Measurements from ENCODE around the gene CRADD.
"Not testable (repeated sequence)": the region's sequence is repeated elsewhere in the genome, so short reads cannot be mapped to it uniquely, and the experiment has no call there.

Gene CRADD

GRCh38 chr12:93857279-93857938 is 180.2 kb downstream of the CRADD start:
- Histone ChIP-seq H3K9me3 (ENCODE audit: control insufficient read depth in 2 of 2, low read length in 2 of 2) (no peaks in the 10 kb centered on the region), H3K36me3 (ENCODE audit: control insufficient read depth in 2 of 2, insufficient read depth in 2 of 2, low read length in 2 of 2) (no peaks in the 10 kb centered on the region)

GRCh38 chr12:93857991-93858447 is 180.8 kb downstream of the CRADD start:
- no peaks in the 10 kb centered on the region for H3K9me3 ChIP-seq (ENCODE audit: control insufficient read depth in 2 of 2, low read length in 2 of 2)

More at GRCh38 chr12:93857279-93857938, 180.2 kb downstream of the CRADD start:
- peaks cover 6% of the 10 kb centered on the region for H3K4me1 ChIP-seq (ENCODE audit: control insufficient read depth, insufficient read depth, low read length)
- H3K4me3 ChIP-seq (ENCODE audit: low read length in 2 of 2) = no peak overlapping the region
- peak overlapping the region; percentile 18 for H3K27ac ChIP-seq (ENCODE audit: low read length)
- H3K9ac ChIP-seq (ENCODE audit: low read length in 2 of 2) = no peak overlapping the region
- no peaks in the 10 kb centered on the region for H3K27me3 ChIP-seq (ENCODE audit: control insufficient read depth in 1 of 2, insufficient read depth in 2 of 2, low read length in 2 of 2)

GRCh38 chr12:93860668-93861373 is 183.6 kb downstream of the CRADD start:
- H3K27me3 ChIP-seq (ENCODE audit: control insufficient read depth in 1 of 2, insufficient read depth in 2 of 2, low read length in 2 of 2) = no peaks in the 10 kb centered on the region
- H3K9me3 ChIP-seq (ENCODE audit: control insufficient read depth in 2 of 2, low read length in 2 of 2) = peaks cover 8 to 10% of the 10 kb centered on the region in 2 donors
- peaks cover 0 to 2% of the 10 kb centered on the region in 2 donors for H3K36me3 ChIP-seq (ENCODE audit: control insufficient read depth in 2 of 2, insufficient read depth in 2 of 2, low read length in 2 of 2)
- no peak overlapping the region for H3K27ac ChIP-seq (ENCODE audit: low read length)
- no peak overlapping the region for H3K9ac ChIP-seq (ENCODE audit: low read length in 2 of 2)
- H3K4me1 ChIP-seq (ENCODE audit: control insufficient read depth, insufficient read depth, low read length) = peaks cover 6% of the 10 kb centered on the region
- no peak overlapping the region for H3K4me3 ChIP-seq (ENCODE audit: low read length in 2 of 2)

More at GRCh38 chr12:93857991-93858447, 180.8 kb downstream of the CRADD start:
- no peak overlapping the region for H3K9ac ChIP-seq (ENCODE audit: low read length in 2 of 2)
- H3K4me1 ChIP-seq (ENCODE audit: control insufficient read depth, insufficient read depth, low read length) = peaks cover 6% of the 10 kb centered on the region
- no peaks in the 10 kb centered on the region for H3K27me3 ChIP-seq (ENCODE audit: control insufficient read depth in 1 of 2, insufficient read depth in 2 of 2, low read length in 2 of 2)
- H3K27ac ChIP-seq (ENCODE audit: low read length) = no peak overlapping the region
- no peak overlapping the region for H3K4me3 ChIP-seq (ENCODE audit: low read length in 2 of 2)
- no peaks in the 10 kb centered on the region for H3K36me3 ChIP-seq (ENCODE audit: control insufficient read depth in 2 of 2, insufficient read depth in 2 of 2, low read length in 2 of 2)

GRCh38 chr12:93862424-93862823 is 185.2 kb downstream of the CRADD start:
- no peaks in the 10 kb centered on the region for H3K27me3 ChIP-seq (ENCODE audit: control insufficient read depth in 1 of 2, insufficient read depth in 2 of 2, low read length in 2 of 2)

GRCh38 chr12:93865751-93866150 is 188.6 kb downstream of the CRADD start:
- H3K9me3 ChIP-seq (ENCODE audit: control insufficient read depth in 2 of 2, low read length in 2 of 2) = peaks cover 11% of the 10 kb centered on the region in 2 donors
- no peak overlapping the region for H3K4me3 ChIP-seq (ENCODE audit: low read length in 2 of 2)
- no peak overlapping the region for H3K9ac ChIP-seq (ENCODE audit: low read length in 2 of 2)
- no peaks in the 10 kb centered on the region for H3K27me3 ChIP-seq (ENCODE audit: control insufficient read depth in 1 of 2, insufficient read depth in 2 of 2, low read length in 2 of 2)
- no peak overlapping the region for H3K27ac ChIP-seq (ENCODE audit: low read length)
- peaks cover 0 to 2% of the 10 kb centered on the region in 2 donors for H3K36me3 ChIP-seq (ENCODE audit: control insufficient read depth in 2 of 2, insufficient read depth in 2 of 2, low read length in 2 of 2)
- no peaks in the 10 kb centered on the region for H3K4me1 ChIP-seq (ENCODE audit: control insufficient read depth, insufficient read depth, low read length)

More at GRCh38 chr12:93862424-93862823, 185.2 kb downstream of the CRADD start:
- Histone ChIP-seq H3K27ac (ENCODE audit: low read length) (no peak overlapping the region), H3K9me3 (ENCODE audit: control insufficient read depth in 2 of 2, low read length in 2 of 2) (peaks cover 8 to 11% of the 10 kb centered on the region in 2 donors), H3K4me1 (ENCODE audit: control insufficient read depth, insufficient read depth, low read length) (peaks cover 3% of the 10 kb centered on the region), H3K36me3 (ENCODE audit: control insufficient read depth in 2 of 2, insufficient read depth in 2 of 2, low read length in 2 of 2) (peaks cover 0 to 2% of the 10 kb centered on the region in 2 donors), H3K9ac (ENCODE audit: low read length in 2 of 2) (no peak overlapping the region), H3K4me3 (ENCODE audit: low read length in 2 of 2) (no peak overlapping the region)

GRCh38 chr12:93868771-93869170 is 191.6 kb downstream of the CRADD start:
- Histone ChIP-seq H3K27ac (ENCODE audit: low read length) (no peak overlapping the region), H3K36me3 (ENCODE audit: control insufficient read depth in 2 of 2, insufficient read depth in 2 of 2, low read length in 2 of 2) (peaks cover 0 to 2% of the 10 kb centered on the region in 2 donors), H3K9ac (ENCODE audit: low read length in 2 of 2) (no peak overlapping the region), H3K4me3 (ENCODE audit: low read length in 2 of 2) (peak overlapping the region in 1 of 2 donors; percentile 4), H3K4me1 (ENCODE audit: control insufficient read depth, insufficient read depth, low read length) (no peaks in the 10 kb centered on the region), H3K27me3 (ENCODE audit: control insufficient read depth in 1 of 2, insufficient read depth in 2 of 2, low read length in 2 of 2) (no peaks in the 10 kb centered on the region), H3K9me3 (ENCODE audit: control insufficient read depth in 2 of 2, low read length in 2 of 2) (peaks cover 11 to 15% of the 10 kb centered on the region in 2 donors)

GRCh38 chr12:93870020-93870795 is 193.0 kb downstream of the CRADD start:
- H3K9ac ChIP-seq (ENCODE audit: low read length in 2 of 2) = no peak overlapping the region
- H3K36me3 ChIP-seq (ENCODE audit: control insufficient read depth in 2 of 2, insufficient read depth in 2 of 2, low read length in 2 of 2) = no peaks in the 10 kb centered on the region
- no peaks in the 10 kb centered on the region for H3K4me1 ChIP-seq (ENCODE audit: control insufficient read depth, insufficient read depth, low read length)
- H3K27me3 ChIP-seq (ENCODE audit: control insufficient read depth in 1 of 2, insufficient read depth in 2 of 2, low read length in 2 of 2) = no peaks in the 10 kb centered on the region
- no peak overlapping the region for H3K4me3 ChIP-seq (ENCODE audit: low read length in 2 of 2)
- H3K27ac ChIP-seq (ENCODE audit: low read length) = no peak overlapping the region
- peaks cover 7 to 15% of the 10 kb centered on the region in 2 donors for H3K9me3 ChIP-seq (ENCODE audit: control insufficient read depth in 2 of 2, low read length in 2 of 2)

- H3K4me3 ChIP-seq (ENCODE audit: low read length in 2 of 2); H3K27me3 ChIP-seq (ENCODE audit: control insufficient read depth in 1 of 2, insufficient read depth in 2 of 2, low read length in 2 of 2): not testable (repeated sequence)
Measured at GRCh38 chr12:93871566-93871965, 194.4 kb downstream of the CRADD start.

GRCh38 chr12:93873561-93873960 is 196.4 kb downstream of the CRADD start:
- peaks cover 0 to 10% of the 10 kb centered on the region in 2 donors for H3K9me3 ChIP-seq (ENCODE audit: control insufficient read depth in 2 of 2, low read length in 2 of 2)
- H3K9ac ChIP-seq (ENCODE audit: low read length in 2 of 2) = no peak overlapping the region
- H3K27ac ChIP-seq (ENCODE audit: low read length) = no peak overlapping the region
- H3K4me3 ChIP-seq (ENCODE audit: low read length in 2 of 2) = no peak overlapping the region
- H3K27me3 ChIP-seq (ENCODE audit: control insufficient read depth in 1 of 2, insufficient read depth in 2 of 2, low read length in 2 of 2) = no peaks in the 10 kb centered on the region
- no peaks in the 10 kb centered on the region for H3K4me1 ChIP-seq (ENCODE audit: control insufficient read depth, insufficient read depth, low read length)
- H3K36me3 ChIP-seq (ENCODE audit: control insufficient read depth in 2 of 2, insufficient read depth in 2 of 2, low read length in 2 of 2) = no peaks in the 10 kb centered on the region

More at GRCh38 chr12:93871566-93871965, 194.4 kb downstream of the CRADD start:
- not testable (repeated sequence) for H3K27ac ChIP-seq (ENCODE audit: low read length); H3K9me3 ChIP-seq (ENCODE audit: control insufficient read depth in 2 of 2, low read length in 2 of 2); H3K4me1 ChIP-seq (ENCODE audit: control insufficient read depth, insufficient read depth, low read length); H3K9ac ChIP-seq (ENCODE audit: low read length in 2 of 2); H3K36me3 ChIP-seq (ENCODE audit: control insufficient read depth in 2 of 2, insufficient read depth in 2 of 2, low read length in 2 of 2)

GRCh38 chr12:93875157-93875556 is 198.0 kb downstream of the CRADD start:
- Histone ChIP-seq H3K4me1 (ENCODE audit: control insufficient read depth, insufficient read depth, low read length) (no peaks in the 10 kb centered on the region), H3K9me3 (ENCODE audit: control insufficient read depth in 2 of 2, low read length in 2 of 2) (peaks cover 0 to 7% of the 10 kb centered on the region in 2 donors), H3K36me3 (ENCODE audit: control insufficient read depth in 2 of 2, insufficient read depth in 2 of 2, low read length in 2 of 2) (no peaks in the 10 kb centered on the region), H3K9ac (ENCODE audit: low read length in 2 of 2) (no peak overlapping the region), H3K4me3 (ENCODE audit: low read length in 2 of 2) (no peak overlapping the region), H3K27ac (ENCODE audit: low read length) (no peak overlapping the region), H3K27me3 (ENCODE audit: control insufficient read depth in 1 of 2, insufficient read depth in 2 of 2, low read length in 2 of 2) (no peaks in the 10 kb centered on the region)
